NCI-H146 (cell line): ENCODE data around the gene PYCR2.
"Not testable (repeated sequence)": the region's sequence is repeated elsewhere in the genome, so short reads cannot be mapped to it uniquely, and the experiment has no call there.

Experiments
- DNase-seq: peaks from one replicate; lab custom pipeline; 2025; lab: John Stamatoyannopoulos, UW

The PYCR2 gene

DNA sequence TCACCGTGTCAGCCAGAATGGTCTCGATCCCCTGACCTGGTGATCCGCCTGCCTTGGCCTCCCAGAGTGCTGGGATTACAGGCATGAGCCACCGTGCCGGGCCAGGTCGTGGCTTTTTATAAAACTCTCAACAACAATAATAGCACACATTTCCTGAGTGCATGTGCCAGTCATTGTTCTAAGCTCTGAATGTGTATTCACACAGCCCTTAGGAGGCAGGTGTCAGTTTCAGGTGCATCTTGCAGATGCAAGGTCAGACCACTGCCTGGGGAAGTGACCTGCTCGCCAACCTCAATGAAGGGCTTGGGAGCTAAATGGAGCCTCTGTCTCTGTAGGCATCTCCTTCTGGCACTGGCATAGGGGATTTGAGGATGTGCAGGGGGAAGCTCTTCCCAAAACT, 18.5 kb upstream of the PYCR2 start:
- DNase-seq: peak; percentile 65

DNA sequence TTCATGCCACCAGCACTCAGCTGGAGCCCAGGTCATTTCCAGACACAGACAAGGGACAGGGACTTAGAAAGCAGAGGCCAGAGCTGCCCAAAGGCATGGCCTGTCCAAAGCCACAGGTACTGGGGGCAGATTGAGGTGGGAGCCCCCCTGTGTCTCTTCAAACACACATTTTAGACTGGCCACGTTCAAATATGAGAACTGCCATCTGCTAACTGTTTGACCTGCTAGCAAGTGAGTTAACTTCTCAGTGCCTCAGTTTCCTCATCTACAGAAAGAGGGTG, 17.8 kb upstream of the PYCR2 start:
- no peak for DNase-seq

DNA sequence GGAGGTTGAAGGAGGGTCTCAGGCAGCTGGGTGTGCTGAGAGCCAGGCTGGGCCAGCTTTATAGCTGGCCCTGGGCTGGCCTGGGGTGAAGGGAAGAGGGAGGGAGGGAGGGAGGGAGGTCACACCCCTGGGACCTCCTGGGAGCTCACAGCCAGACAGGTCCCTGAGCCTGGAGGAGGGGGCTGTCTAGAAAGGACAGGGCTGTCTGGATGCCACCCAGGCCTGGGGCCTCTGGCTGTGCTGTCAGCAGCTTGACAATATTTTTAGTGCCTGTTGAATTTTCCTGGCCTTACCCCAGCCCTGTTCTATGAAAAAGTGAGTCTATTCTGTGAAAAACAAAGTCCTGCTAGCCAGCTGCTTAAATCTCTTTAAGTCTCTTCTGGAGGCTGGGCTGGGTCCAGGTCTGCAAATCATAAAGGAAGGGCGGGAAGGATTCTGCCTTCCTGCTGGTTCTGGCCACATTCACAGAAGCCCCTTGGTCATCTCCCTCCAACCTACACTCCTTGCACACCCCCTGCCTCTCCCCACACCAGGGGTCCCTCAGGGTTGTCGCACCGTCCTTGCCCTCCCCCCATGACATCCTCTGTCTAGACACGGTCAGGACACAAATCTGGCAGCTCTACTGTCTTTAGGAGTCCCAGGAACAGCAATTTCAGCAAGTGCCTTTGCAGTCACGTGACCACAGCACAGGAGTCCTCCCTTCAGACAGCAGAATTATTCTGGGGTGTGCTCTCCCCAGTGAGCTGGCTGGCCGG, 17.3 kb upstream of the PYCR2 start, which contains the start of gene LEFTY2:
TSS of gene LEFTY2 (minus strand) at position 34 of the 755 bp plus-strand sequence. CDS start 80 bp downstream, outside the sequence.
- DNase-seq: no peak

DNA sequence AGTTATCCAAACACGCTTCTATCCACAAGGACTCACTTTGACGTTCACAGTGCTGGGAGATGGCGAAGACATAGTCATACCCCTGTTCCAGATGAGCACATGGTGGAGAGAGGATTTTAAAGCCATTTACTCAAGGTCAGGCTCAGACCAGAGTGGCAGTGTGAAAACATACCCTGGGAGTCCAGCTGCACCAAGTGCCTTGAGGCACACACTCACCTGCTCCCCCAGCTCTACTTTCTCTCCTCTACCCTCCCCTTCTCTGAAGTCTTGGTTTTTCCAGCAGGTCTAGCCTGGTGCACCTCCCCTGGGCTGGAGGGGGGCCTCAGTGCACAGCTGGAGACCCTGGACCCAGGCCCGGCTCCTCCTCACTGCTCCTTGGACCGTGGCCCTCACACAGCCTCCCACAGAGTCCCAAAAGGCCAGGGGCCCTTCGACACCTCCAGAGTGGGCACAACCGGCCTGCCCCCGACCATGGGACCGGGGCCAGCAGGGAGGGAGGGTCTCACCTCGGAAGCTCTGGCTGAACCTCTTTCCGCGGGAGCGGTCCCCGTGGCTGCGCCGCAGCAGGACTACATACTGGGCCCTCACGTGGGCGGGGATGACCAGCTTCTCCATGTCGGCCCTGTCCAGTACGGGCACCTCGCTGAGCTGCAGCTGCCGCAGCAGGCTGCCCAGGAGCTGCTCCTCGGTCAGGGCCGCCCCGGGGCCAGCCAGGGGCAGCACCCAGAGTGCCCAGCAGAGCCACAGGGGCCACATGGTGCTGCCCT, 16.5 kb upstream of the PYCR2 start:
- no peak for DNase-seq

DNA sequence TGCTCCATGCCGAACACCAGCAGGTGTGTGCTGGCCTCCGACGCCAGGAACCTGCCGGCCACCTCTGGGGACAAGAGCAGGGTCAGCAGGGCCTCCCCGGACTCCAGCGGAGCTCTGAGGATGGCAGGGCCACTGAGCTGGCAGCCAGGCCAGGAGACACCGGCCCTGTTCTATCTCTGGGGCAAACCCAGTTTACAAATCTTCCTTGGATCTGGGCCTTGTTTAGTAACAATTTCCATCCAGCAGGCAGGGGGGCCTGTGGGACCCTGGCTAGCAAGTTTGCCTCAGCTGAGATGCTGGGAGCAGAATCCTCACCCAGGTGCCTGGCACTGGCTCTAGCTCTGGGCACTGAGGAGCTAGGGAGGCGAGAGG, 15.9 kb upstream of the PYCR2 start:
- DNase-seq: not testable (repeated sequence)

DNA sequence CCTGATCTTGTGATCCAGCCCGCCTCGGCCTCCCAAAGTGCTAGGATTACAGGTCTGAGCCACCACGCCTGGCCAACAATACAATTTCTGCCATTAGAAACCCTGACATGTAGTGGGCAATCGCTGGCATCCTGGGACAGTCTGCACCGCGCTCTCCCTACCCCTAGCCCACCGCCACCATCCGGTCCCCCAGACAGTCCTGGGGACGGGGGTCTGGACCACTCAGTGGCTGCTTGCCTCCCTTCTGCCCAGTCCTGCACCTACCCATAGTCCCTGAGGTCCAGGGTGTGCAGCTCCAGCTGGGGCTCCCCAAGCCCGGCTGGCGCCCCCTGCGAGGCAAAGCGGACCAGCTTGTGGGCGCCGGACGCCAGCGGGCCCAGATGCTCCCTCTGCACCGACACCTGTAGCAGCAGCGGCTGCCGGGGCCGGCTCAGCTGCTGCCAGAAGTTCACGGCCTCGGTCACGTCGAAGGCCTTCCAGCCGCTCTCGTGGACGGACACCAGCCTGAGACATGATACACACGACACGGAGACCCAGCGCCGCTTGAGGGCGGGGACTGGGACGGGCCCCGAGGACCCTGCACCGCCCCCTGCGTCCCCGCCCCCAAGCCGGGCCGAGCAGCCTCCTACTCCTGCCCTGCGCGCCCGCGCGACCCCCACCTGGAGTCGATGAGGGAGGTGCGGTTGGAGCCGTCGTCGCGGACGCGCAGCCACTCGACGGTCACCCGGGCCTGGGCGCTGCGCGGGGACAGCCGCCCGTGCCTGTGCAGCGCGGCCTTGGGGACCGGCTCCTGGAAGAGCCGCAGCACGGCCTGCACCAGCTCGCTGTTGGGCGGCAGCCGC, 15.3 kb upstream of the PYCR2 start:
- DNase-seq: peak; percentile 40

DNA sequence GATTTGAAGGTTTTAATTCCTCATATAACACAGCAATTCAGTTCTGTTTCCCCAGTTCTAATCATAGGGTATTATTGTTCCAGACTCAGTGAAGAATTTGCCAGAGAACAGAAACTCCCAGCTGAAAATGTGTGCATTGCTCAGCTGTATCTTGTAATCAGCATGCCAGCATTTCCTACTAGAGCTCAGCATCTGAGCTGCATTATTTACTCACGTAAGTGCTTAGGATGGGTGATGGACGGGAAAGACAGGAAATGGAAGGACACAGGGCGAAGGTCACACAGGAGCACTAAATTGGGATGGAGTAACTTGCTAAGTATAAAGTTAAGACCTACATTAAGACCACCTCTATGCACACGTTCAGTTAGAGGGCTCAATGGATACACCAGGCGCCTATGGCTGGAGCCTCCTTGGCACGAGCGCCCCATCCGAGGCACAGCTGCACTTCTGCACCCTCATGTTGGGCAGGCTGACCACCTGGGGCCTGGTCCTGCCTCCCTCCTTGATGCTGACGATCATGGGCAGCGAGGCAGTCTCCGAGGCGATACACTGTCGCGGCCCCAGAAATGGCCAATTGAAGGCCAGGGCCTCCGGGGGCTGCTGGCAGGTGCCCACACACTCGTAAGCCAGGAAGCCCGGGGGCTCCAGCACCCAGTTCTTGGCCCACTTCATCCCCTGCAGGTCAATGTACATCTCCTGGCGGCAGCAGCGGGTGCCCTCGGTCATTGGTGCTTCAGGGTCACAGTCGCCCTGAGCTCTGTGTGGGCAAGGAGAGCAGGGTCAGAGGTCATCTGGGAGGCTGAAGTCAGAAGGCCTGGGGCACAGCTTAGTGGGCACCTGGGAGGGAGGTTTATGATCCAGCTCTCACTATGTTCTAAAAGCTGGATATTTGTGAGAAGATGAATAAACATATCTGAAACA, 13.3 kb upstream of the PYCR2 start:
- DNase-seq: no peak

DNA sequence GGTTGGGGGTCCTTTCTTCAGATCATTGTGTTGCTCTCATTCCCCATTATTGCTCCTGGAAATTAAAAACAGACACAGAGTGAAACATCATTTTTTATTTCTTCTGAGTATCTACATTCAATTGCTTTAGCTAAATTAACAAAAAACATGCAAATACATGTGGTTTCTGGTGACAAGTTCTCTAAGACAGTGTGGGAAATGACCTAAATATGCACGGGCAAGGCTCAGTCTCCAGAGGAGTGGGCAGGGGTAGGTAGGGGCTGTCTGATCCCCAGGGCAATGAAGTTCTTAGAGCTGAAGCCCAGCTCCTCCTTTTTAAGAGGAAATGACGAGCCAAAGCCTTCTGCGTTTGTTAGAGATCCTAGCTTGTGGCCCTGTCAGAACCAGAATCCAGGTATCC, 12.5 kb upstream of the PYCR2 start:
- DNase-seq: no peak

DNA sequence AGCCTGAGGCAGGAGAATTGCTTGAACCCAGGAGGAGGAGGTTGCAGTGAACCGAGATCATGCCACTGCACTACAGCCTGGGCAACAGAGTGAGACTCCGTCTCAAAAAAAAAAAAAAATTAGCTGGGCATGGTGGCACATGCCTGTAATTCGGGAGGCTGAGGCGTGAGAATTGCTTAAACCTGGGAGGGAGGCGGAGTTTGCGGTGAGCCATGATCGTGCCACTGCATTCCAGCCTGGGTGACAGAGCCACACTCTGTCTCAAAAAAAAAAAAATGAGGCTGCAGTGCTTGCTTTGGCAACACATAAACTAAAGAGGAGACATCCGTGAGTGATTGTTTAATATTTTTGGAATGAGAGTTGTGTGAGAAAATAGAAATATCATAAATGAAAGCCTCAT, 12.0 kb upstream of the PYCR2 start:
- DNase-seq: not testable (repeated sequence)

DNA sequence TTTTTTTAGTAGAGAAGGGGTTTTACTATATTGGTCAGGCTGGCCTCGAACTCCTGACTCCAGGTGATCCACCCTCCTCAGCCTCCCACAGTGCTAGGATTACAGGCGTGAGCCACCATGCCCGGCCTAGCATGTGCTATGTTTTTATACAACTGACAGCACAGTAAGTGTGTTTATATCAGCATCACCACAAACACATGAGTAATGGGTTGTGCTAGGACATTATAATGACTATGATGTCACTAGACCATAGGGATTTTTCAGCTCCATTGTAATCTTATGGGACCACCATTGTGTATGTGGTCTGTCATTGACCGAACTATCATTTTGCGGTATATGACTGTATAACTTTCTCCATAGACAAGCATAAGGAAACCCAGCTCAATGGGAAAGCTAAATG, 10.7 kb upstream of the PYCR2 start:
- DNase-seq: no peak

DNA sequence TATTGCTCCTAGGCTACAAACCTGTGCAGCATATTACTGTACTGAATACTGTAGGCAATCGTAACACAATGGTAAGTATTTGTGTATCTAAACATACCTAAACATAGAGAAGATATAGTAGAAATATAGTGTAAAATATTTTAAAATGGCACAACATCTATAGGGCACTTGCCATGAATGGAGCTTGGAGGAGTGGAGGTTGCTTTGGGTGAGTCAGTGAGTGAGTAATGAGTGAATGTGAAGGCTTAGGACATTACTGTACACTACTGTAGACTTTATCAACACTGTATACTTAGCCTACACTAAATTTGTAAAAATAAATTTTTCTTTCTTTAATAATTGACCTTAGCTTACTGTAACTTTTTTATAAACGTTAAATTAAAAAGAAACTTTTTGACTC, 9.0 kb upstream of the PYCR2 start:
- no peak for DNase-seq

DNA sequence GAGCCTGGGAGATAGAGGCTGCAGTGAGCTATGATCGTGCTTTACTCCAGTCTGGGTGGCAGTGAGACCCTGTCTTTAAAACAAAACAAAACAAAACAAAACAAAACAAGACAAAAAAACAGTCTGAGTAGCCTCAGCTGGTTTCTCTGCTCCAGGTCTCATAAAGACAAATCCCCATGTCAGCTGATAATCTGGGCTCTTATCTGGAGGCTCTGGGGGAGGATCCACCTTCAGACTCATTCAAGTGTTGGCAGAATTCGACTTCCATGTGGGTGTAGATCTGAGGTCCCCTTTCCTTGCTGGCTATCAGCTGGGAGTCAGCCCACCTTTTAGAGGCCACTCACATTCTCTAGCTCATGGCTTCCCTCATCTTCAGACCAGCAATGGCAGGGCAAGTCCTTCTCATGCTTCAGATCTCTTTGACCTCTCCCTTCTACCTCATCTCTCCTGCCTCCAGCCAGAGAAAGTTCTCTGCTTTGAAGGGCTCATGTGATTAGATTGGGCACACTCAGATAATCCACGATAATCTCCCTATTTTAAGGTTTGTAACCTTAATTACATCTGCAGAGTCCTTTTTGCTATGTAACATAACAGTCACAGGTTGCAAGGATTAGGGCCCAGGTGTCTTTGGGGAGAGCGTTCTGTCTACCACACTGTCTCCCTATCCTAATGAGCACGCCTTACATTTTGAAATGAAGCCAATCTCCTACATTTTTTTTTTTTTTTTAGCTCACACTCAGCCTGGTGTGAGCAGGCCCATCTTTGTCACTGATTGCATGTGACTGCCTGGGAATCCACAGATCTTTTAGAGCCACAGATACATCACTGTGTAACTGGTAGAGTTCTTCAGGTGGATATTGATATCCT, 7.5 kb upstream of the PYCR2 start:
- DNase-seq: no peak

DNA sequence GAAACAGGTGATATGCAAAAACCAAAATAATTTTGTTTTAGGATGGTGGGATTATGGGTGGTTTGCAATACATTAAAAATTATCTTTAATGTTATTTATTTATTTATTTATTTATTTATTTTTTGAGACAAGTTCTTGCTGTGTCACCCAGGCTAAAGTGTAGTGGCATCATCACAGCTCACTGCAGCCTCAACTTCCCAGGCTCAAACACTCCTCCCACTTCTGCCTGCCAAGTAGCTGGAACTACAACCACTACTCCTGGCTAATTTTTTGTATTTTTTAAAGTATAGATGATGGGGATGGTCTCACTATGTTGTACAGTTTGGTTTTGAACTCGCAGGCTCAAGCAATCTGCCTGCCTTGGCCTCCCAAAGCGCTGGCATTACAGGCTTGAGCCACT, 6.5 kb upstream of the PYCR2 start:
- no peak for DNase-seq

DNA sequence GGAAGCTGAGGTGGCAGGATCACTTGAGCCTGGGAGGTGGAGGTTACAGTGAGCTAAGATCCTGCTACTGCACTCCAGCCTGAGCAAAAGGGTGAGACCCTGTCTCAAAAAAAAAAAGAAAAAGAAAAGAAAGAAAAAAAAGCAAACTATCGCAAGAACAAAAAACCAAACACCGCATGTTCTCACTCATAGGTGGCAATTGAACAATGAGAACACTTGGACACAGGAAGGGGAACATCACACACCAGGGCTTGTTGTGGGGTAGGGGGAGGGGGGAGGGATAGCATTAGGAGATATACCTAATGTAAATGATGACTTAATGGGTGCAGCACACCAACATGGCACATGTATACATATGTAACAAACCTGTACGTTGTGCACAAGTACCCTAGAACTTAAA, 5.4 kb upstream of the PYCR2 start:
- DNase-seq: not testable (repeated sequence)

DNA sequence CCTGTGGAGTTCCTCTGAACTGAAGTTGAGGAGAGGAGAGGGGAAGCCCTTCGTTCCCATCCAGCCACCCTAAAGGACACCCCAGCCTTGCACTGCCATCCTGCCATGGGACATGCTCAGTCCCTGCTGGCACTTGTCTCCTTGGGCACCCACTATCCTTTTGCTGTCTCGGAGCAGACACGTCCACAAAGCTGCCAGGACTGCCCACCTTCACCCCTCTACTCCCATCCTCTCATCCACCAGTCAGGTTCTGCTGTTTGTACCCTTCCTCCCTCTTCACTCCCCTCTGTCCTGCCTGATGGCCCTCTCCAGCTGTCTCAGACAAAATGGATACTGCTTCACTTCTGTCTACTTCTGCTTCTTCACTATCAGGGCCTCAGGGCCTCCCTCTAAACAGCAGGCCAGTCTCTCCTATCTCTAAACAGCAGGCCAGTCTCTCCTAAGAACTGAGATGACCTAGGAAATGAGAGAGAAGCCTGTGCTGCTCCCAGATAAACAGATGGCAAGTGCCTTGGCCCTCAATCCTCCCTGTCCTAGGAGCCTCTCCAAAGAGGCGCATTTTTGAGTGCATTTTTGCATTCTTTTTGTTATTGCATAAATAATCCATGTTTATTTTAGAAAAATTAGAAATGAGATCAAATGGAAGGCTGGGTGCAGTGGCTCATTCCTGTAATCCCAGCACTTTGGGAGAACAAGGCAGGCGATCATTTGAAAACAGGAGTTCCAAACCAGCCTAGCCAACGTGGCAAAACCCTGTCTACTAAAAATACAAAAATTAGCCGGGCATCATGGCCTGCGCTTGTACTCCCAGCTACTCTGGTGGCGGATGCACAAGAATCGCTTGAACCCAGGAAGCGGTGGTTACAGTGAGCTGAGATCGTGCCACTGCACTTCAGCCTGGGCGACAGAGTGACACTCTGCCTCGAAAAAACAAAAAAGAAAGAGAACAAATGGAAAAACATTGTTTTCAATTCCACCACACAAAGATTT, 4.4 kb upstream of the PYCR2 start:
- DNase-seq: no peak

DNA sequence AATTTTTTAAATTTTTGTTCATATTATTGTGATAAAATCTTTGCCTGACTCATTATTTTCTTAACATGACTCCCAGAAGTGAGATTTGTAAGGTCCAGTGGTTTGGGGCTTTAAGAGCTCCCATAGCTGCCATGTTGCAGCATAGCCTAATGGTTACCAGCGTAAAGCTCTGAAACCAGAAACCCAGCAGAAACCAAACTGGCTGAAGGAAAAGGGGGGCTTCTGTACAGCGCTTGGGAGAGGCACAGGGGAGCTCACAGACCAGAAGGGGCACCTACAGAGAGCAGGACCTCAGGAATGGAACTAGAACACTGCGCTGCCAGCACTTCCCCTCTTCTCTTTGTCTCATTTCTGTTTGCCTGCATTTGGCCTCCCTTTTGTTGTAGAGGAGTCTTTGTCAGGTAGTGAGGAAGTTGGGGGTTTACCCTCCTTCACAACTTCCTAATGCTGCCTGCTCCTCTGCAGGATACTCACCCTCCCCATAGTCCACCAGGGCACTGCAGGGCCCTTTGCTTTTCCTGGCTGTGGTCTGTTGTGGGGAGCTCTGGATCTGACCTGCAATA, 2.6 kb upstream of the PYCR2 start:
- no peak for DNase-seq

DNA sequence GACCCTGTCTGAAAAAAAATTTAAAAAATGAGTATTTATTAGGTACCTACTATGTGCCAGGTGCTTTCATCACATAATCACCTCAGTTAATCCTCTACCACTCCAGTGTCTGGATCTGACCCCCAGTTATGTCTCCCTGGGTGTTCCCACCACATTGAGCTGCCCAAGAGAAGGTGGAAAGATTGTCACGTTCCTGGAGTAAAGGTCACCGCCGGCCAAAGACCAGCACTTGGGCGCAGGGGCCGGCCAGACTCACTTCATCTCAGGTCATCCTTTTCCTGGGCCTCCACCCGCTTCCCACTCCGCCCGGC, 714 bp downstream of the PYCR2 start:
- peak; percentile 47 for DNase-seq

DNA sequence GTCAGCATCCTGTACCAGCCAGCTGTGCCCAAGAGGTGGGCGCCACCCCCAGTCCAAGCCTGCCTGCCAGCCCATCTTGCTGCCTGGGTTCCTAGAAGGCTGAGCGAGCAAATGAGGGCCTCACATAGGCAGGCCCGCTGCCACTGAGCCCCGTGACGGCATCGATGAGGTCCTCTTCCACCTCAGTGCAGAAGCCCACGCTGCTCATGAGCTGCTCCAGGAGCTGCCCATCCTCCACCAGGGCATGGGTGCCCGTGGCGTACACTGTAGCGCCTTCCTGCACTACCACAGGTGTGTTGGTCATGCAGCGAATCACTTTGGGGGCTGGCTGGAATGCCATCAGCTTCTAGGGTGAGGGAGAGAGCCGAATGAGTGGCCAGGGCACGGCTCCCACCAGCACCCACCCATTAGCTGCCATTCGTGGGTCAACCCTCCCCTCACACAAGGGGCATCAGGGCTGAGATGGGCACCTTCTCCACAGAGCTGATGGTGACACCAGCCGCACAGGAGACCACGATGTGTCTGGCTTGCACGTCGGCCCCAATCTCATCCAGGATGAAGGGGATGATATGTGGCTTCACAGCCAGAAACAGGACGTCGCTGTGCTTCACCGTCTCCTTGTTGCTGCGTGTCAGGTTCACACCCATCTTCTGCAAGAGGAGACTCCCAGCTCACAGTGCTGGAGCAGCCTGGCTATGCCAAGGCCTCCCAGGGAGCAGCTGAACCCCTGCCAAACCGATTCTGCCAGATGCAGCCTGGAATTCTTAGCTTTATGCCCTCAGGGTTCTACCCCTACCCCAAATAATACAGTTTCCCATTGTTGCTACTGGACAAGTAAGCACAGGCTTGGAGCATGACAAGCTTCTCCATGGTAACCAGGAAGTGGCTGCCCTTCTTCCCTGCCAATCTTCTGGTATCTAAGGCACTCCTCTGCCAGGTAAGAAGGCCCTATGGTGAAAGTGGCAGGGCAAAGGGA, 2.0 kb downstream of the PYCR2 start:
- DNase-seq: peak; percentile 31
